Brain microvascular endothelial cell (primary cell): ENCODE measurements around the gene SLC8A1.

Experiments
- DNase-seq: peaks from one replicate; pipeline ENCODE4 v3.0.0-alpha.2; 2020
- H3K27ac ChIP-seq: fragments of 250-450 bp; sonication (Bioruptor Pico); 2 replicates; pipeline ENCODE4 v1.5.1; 2020; ENCODE audit warnings: mild to moderate bottlenecking, moderate library complexity
- H3K27me3 ChIP-seq: fragments of 250-450 bp; sonication (Bioruptor Pico); replicated peaks from 2 replicates; pipeline ENCODE4 v1.5.1; 2020; ENCODE audit warnings: mild to moderate bottlenecking
- H3K36me3 ChIP-seq: fragments of 250-450 bp; sonication (Bioruptor Pico); replicated peaks from 2 replicates; pipeline ENCODE4 v1.5.1; 2020; ENCODE audit warnings: mild to moderate bottlenecking
- H3K4me3 ChIP-seq: 2 replicates; pipeline ENCODE4 v1.5.1; 2011; ENCODE audit warnings: low read depth, mild to moderate bottlenecking, control low read depth, low read length, moderate library complexity
- in situ Hi-C: cut with HindIII; loops from 2 replicates; pipeline ENCODE4 v1.10.0; 2017; ENCODE audit warnings: low sequenced_read_pairs, low pct_ligation_motif_present
- TF ChIP-seq, protein P1 (sequence below): IDR thresholded peaks from 2 replicates; pipeline ENCODE4 v1.5.1; 2011; ENCODE audit warnings: low read depth, mild to moderate bottlenecking, moderate library complexity, low read length, control low read depth, inconsistent platforms; ENCODE audit errors: missing control alignments

SLC8A1 gene

DNA sequence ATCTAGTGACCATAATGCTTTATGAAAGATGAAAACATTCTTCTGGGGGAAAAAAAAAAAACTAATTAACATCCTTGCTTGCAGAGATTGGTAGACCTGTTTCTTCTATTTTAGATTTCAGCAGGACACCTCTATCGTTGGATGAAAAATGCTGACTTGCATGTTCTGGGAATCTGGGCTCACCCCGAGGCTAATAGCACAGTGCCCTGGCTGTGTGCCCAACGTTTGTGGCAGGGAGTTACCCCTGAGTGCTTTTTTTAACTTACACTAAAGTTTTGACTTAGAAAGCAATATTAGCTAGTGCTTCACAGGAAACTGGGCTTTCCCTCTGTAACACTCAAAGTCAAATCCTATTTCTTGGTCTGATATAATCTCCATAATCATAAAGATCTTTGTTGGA is 233.2 kb downstream of the SLC8A1 start:
- in situ Hi-C loops: no loop called here
- Histone ChIP-seq H3K27me3 (no peaks in the 10 kb centered on the region), H3K4me3 (no peak overlapping the region), H3K27ac (no peak overlapping the region), H3K36me3 (no peaks in the 10 kb centered on the region)
- TF ChIP-seq, protein P1, sequence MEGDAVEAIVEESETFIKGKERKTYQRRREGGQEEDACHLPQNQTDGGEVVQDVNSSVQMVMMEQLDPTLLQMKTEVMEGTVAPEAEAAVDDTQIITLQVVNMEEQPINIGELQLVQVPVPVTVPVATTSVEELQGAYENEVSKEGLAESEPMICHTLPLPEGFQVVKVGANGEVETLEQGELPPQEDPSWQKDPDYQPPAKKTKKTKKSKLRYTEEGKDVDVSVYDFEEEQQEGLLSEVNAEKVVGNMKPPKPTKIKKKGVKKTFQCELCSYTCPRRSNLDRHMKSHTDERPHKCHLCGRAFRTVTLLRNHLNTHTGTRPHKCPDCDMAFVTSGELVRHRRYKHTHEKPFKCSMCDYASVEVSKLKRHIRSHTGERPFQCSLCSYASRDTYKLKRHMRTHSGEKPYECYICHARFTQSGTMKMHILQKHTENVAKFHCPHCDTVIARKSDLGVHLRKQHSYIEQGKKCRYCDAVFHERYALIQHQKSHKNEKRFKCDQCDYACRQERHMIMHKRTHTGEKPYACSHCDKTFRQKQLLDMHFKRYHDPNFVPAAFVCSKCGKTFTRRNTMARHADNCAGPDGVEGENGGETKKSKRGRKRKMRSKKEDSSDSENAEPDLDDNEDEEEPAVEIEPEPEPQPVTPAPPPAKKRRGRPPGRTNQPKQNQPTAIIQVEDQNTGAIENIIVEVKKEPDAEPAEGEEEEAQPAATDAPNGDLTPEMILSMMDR: no peak
- no peak for DNase-seq

DNA sequence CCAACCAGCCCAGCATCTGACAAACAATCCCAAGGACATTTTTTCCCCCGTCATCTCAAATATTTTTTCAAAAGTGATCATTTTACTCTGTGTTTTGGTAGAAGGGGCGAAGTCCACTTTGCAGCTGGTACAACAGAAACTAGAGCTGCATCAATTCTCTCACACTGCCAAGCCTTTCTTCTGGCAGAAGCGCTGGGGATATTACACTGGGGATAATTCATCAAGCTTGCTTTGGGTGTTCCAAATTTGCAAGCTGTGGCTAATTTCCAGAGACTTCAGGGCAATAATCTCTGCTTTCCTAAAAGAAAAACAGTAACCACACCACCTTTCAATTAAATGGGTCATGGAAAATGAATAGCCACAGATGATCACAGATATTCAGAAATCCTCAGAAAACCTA is 238.3 kb downstream of the SLC8A1 start:
- no peak overlapping the region for H3K27ac ChIP-seq
- no peak for DNase-seq
- in situ Hi-C loops: no loop called here
- H3K36me3 ChIP-seq: no peaks in the 10 kb centered on the region
- H3K4me3 ChIP-seq: no peak overlapping the region
- no peaks in the 10 kb centered on the region for H3K27me3 ChIP-seq
- TF ChIP-seq, protein P1: no peak

DNA sequence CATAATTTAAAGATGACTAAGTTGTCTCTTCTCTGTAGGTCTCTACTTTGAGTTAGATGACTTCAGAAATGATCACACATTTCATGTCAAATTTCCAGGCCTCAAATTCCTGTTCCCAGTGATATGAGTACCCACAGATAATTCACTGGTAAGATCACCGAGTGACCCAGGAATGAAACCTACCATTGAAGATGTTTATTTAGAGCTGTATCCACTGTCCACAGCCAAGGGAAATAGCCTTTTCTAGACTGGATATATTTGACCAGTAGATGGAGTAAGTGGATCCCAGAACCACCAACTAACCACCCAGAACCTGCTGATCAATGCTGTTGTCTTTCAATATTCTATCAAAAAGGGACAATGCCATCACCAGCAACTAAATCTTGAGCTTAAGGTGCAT is 238.8 kb downstream of the SLC8A1 start:
- TF ChIP-seq, protein P1: peak; percentile 63
- Histone ChIP-seq H3K4me3 (no peak overlapping the region), H3K27me3 (no peaks in the 10 kb centered on the region), H3K36me3 (no peaks in the 10 kb centered on the region), H3K27ac (no peak overlapping the region)
- peak; percentile 69 for DNase-seq
- in situ Hi-C loops: no loop called here

DNA sequence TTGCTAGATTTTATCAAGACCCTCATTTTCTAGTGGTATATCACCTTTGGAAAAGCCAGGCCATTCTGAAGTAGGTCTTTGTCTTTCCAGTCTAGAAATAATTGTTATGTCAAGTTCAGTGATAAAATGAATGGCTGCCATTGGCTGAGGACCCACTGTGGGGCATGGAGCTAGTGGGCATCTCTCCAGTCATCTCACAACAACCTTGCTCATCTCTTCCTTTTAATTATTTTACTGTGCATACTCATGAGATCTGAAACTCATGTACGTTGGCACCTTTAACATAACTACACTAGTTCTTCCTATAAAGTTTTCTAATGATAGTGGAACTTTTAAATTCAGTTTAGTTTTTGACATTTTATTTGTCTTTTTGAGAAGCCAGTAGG is 240.9 kb downstream of the SLC8A1 start:
- in situ Hi-C loops: no loop called here
- Histone ChIP-seq H3K27me3 (no peaks in the 10 kb centered on the region), H3K36me3 (no peaks in the 10 kb centered on the region), H3K27ac (no peak overlapping the region), H3K4me3 (no peak overlapping the region)
- DNase-seq: no peak
- TF ChIP-seq, protein P1: no peak

DNA sequence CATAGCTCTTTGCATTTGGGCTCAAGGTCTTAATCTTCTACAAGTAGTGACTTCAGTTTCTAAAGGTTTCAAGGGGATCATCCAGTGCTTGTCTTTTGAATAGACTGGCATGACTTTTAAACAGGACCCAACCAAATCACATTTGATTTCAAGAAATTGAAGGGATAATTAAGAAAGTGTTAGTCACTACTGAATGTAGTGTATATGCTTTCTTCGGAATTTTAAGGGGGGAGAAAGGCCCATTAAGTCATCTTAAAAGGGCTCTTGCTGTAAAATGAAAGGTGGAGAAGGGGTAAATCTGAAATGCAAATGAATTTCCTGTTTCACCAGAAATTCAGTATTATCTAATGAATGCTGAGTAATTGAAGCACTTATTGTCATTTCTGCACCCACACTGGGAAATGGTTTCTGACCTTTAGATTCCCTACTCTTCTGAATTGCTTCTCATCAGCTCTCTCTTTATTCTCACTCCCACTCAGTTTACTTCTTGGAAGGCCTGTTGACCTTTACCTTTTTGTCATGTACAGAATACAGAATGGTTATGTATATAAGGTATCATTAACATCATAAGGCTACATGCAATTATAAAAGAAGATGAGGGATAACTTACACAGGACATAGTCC is 241.4 kb downstream of the SLC8A1 start:
- H3K36me3 ChIP-seq: no peaks in the 10 kb centered on the region
- H3K27ac ChIP-seq: no peak overlapping the region
- TF ChIP-seq, protein P1: no peak
- no peaks in the 10 kb centered on the region for H3K27me3 ChIP-seq
- DNase-seq: no peak
- in situ Hi-C loops: no loop called here
- H3K4me3 ChIP-seq: no peak overlapping the region

DNA sequence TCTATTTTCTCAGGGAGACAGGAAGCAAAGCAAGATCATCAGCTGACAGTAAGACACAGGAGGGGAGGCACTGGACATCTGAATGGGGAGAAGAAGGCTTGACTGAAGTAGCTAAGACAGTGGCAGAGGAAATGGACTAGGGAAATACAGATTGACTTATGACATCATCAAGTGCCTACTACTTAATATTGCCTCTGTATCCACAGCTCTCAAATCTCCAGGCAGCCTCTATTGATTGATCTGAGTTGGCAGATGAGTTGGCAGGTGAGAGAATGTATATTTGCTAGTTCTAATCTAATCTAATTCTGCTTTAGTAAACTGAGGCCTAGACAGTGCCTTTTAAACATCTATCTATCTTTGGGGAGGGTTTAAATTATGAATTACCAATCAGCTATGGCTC is 242.1 kb downstream of the SLC8A1 start:
- no peak overlapping the region for H3K4me3 ChIP-seq
- DNase-seq: no peak
- no peaks in the 10 kb centered on the region for H3K36me3 ChIP-seq
- no peak overlapping the region for H3K27ac ChIP-seq
- in situ Hi-C loops: no loop called here
- TF ChIP-seq, protein P1: no peak
- H3K27me3 ChIP-seq: no peaks in the 10 kb centered on the region
